Natural killer cell (primary cell): ENCODE measurements around the gene PITRM1. TPM values are rescaled to one million over a fixed set of nuclear protein-coding genes. Genes with fewer than 3 reads are reported as not detected.

Experiments used
- ATAC-seq, 3 donors: fragments of 150-1000 bp in 2 of 3; fragments of 200-7000 bp in 1 of 3; cut with Tn5 transposase; 1 replicate in 1 of 3; 2 replicates in 2 of 3; pipeline ENCODE4 v1.10.0; 2021; ENCODE audit warnings: mild to moderate bottlenecking in 2 of 3, moderate library complexity in 2 of 3
- DNase-seq, 2 donors: peaks; one replicate each; pipeline versions ENCODE4 v3.0.0 to v3.0.0-alpha.2; 2013 to 2021; ENCODE audit warnings: mixed read lengths in 1 of 2
- H3K27ac ChIP-seq: one replicate; pipeline ENCODE4 v1.5.1; 2013; ENCODE audit warnings: mild to moderate bottlenecking, low read length
- H3K27me3 ChIP-seq: one replicate; pipeline ENCODE4 v1.6.1; 2013; ENCODE audit warnings: low read length; ENCODE audit not compliant: control insufficient read depth, insufficient read depth
- H3K36me3 ChIP-seq: one replicate; pipeline ENCODE4 v1.6.1; 2013; ENCODE audit warnings: low read length; ENCODE audit not compliant: control insufficient read depth, insufficient read depth
- H3K4me1 ChIP-seq: one replicate; pipeline ENCODE4 v1.6.1; 2013; ENCODE audit warnings: low read length; ENCODE audit not compliant: control insufficient read depth, insufficient read depth
- H3K4me3 ChIP-seq: one replicate; pipeline ENCODE4 v1.5.1; 2013; ENCODE audit warnings: low read length
- H3K9me3 ChIP-seq: one replicate; pipeline ENCODE4 v1.6.1; 2013; ENCODE audit warnings: low read length; ENCODE audit not compliant: control insufficient read depth, insufficient read depth
- H3K27ac Mint-ChIP-seq, 2 donors: one replicate each; pipeline ENCODE4 v1.8.0; 2022; ENCODE audit warnings: mild to moderate bottlenecking in 2 of 2, mixed read lengths in 2 of 2, moderate library complexity in 1 of 2
- H3K27me3 Mint-ChIP-seq, 2 donors: one replicate each; pipeline ENCODE4 v1.8.0; 2022; ENCODE audit warnings: low read depth in 2 of 2, mixed read lengths in 2 of 2
- H3K36me3 Mint-ChIP-seq: one replicate; pipeline ENCODE4 v1.8.0; 2022; ENCODE audit warnings: mixed read lengths
- H3K4me1 Mint-ChIP-seq, 2 donors: one replicate each; pipeline ENCODE4 v1.8.0; 2022; ENCODE audit warnings: mixed read lengths in 2 of 2
- H3K4me3 Mint-ChIP-seq: one replicate; pipeline ENCODE4 v1.8.0; 2022; ENCODE audit warnings: mild to moderate bottlenecking, moderate library complexity, mixed read lengths
- H3K9me3 Mint-ChIP-seq, 2 donors: one replicate each; pipeline ENCODE4 v1.8.0; 2022; ENCODE audit warnings: mixed read lengths in 2 of 2
- CTCF ChIP-seq: fragments of 200-600 bp; IDR thresholded peaks from one replicate; pipeline ENCODE4 v1.8.0; 2022; ENCODE audit warnings: antibody characterized with exemption
- WGBS: methylation state at CpG from one replicate; pipeline ENCODE4 v1.1.7; 2013; ENCODE audit warnings: missing lambda C conversion rate; ENCODE audit not compliant: insufficient coverage; 5-methylcytosine and 5-hydroxymethylcytosine counted together
- intact Hi-C: fragments of 100-400 bp; cut with micrococcal nuclease; formaldehyde crosslinking; loops from one replicate; pipeline ENCODE4 v1.14.2; 2022
- total RNA-seq, 4 donors: library from RNA; stranded (reverse); fragments of 120-200 nt in 1 of 4; gene quantifications; one replicate each; pipeline versions ENCODE4 v1.2.3 to v1.2.4, GENCODE V29; 2013 to 2022

Gene PITRM1
- total RNA-seq, 3 donors from 2014 or later (not counting 1 experiment from before 2014, with no cell fraction given), result 67.1 to 89.0 (median 70.6) TPM

- ATAC-seq (no peak), DNase-seq (no peak)
- Histone ChIP-seq H3K27me3 (no peaks in the 10 kb centered on the region), H3K4me1 (no peaks in the 10 kb centered on the region), H3K27ac (no peak overlapping the region), H3K36me3 (peaks cover 84% of the 10 kb centered on the region), H3K9me3 (no peaks in the 10 kb centered on the region), H3K4me3 (no peak overlapping the region)
- WGBS, result 94% methylated on average over 6 of the region's 9 CpGs
- Mint-ChIP-seq H3K9me3 (no peaks in the 10 kb centered on the region), H3K4me3 (no peak overlapping the region), H3K27me3 (no peaks in the 10 kb centered on the region), H3K27ac (no peak overlapping the region), H3K4me1 (peaks cover under 1 to 6% of the 10 kb centered on the region in 2 donors), H3K36me3 (peaks cover 21% of the 10 kb centered on the region)
- no peak for TF ChIP-seq CTCF
- intact Hi-C loops, result no loop called here
Observed at GRCh38 chr10:3165196-3165595, 7.4 kb downstream of the PITRM1 start.

GRCh38 chr10:3163879-3164278 lies 8.7 kb downstream of the PITRM1 start:
- H3K4me3 Mint-ChIP-seq, result no peak overlapping the region
- H3K4me1 Mint-ChIP-seq, result no peaks in the 10 kb centered on the region
- Histone ChIP-seq H3K9me3 (no peaks in the 10 kb centered on the region), H3K27ac (no peak overlapping the region), H3K4me1 (no peaks in the 10 kb centered on the region), H3K27me3 (no peaks in the 10 kb centered on the region), H3K36me3 (peaks cover 85% of the 10 kb centered on the region), H3K4me3 (no peak overlapping the region)
- intact Hi-C loops, result no loop called here
- no peak overlapping the region for H3K27ac Mint-ChIP-seq
- ATAC-seq (no peak), DNase-seq (no peak)
- 96% methylated on average over 5 of the region's 9 CpGs for WGBS
- H3K36me3 Mint-ChIP-seq, result peaks cover 34% of the 10 kb centered on the region
- no peaks in the 10 kb centered on the region for H3K27me3 Mint-ChIP-seq
- no peak for TF ChIP-seq CTCF
- H3K9me3 Mint-ChIP-seq, result no peaks in the 10 kb centered on the region

- Mint-ChIP-seq H3K27me3 (no peaks in the 10 kb centered on the region), H3K4me1 (no peaks in the 10 kb centered on the region), H3K36me3 (peaks cover 44% of the 10 kb centered on the region), H3K9me3 (no peaks in the 10 kb centered on the region), H3K27ac (no peak overlapping the region), H3K4me3 (no peak overlapping the region)
- Histone ChIP-seq H3K36me3 (peaks cover 85% of the 10 kb centered on the region), H3K4me1 (no peaks in the 10 kb centered on the region), H3K9me3 (no peaks in the 10 kb centered on the region), H3K27ac (no peak overlapping the region), H3K27me3 (no peaks in the 10 kb centered on the region), H3K4me3 (no peak overlapping the region)
- 95% methylated on average over 9 of the region's 9 CpGs for WGBS
- ATAC-seq (no peak), DNase-seq (no peak)
- intact Hi-C loops, result no loop called here
- no peak for TF ChIP-seq CTCF
Observed at GRCh38 chr10:3162533-3162932, 10.0 kb downstream of the PITRM1 start.

- no peak overlapping the region for H3K27ac ChIP-seq
- intact Hi-C loops, result no loop called here
- H3K9me3 Mint-ChIP-seq, result no peaks in the 10 kb centered on the region
- H3K27me3 Mint-ChIP-seq, result no peaks in the 10 kb centered on the region
- no peaks in the 10 kb centered on the region for H3K27me3 ChIP-seq
- no peaks in the 10 kb centered on the region for H3K4me1 Mint-ChIP-seq
- no peaks in the 10 kb centered on the region for H3K4me1 ChIP-seq
- H3K4me3 Mint-ChIP-seq, result no peak overlapping the region
- peaks cover 81% of the 10 kb centered on the region for H3K36me3 ChIP-seq
- no peak for ATAC-seq
- WGBS, result 97% methylated on average over 7 of the region's 10 CpGs
- no peaks in the 10 kb centered on the region for H3K9me3 ChIP-seq
- DNase-seq, result no peak
- H3K4me3 ChIP-seq, result no peak overlapping the region
- H3K27ac Mint-ChIP-seq, result no peak overlapping the region
- no peak for TF ChIP-seq CTCF
- peaks cover 54% of the 10 kb centered on the region for H3K36me3 Mint-ChIP-seq
Observed at GRCh38 chr10:3159152-3159551, 13.4 kb downstream of the PITRM1 start.
